ENCODE results near the gene PAK1.

- TF ChIP-seq CTCF (IDR thresholded peaks at IDR 0.05; ENCODE audit: insufficient read depth, low read length, poor library complexity, severe bottlenecking): no peak
- no peak for TF ChIP-seq EZH2phosphoT487 (conservative IDR thresholded peaks at IDR 0.05; ENCODE audit: low read length)
Measured at GRCh38 chr11:77517753-77518152, 43.9 kb upstream of the PAK1 start.

Measured in SU-DHL-6 (cell line).